Measurements from ENCODE around the gene RPL35A. TPM values are rescaled to one million over a fixed set of nuclear protein-coding genes. Genes with fewer than 3 reads are reported as not detected.
"Not testable (repeated sequence)": the region's sequence is repeated elsewhere in the genome, so short reads cannot be mapped to it uniquely, and the experiment has no call there.

The RPL35A gene
- total RNA-seq, 1 donor from 2014 or later, result 1,252 TPM

GRCh38 chr3:197956626-197956988, 6.6 kb downstream of the RPL35A start:
- Mint-ChIP-seq H3K36me3 (peaks cover 18% of the 10 kb centered on the region), H3K4me1 (peaks cover 37% of the 10 kb centered on the region), H3K27ac (no peak overlapping the region), H3K27me3 (ENCODE audit: low read depth) (no peaks in the 10 kb centered on the region), H3K9me3 (no peaks in the 10 kb centered on the region), H3K4me3 (no peak overlapping the region)
- no peak for TF ChIP-seq CTCF (IDR thresholded peaks at IDR 0.05; ENCODE audit: unreplicated experiment)
- no peak for DNase-seq (ENCODE audit: low spot score in 2 of 2, unreplicated experiment in 2 of 2)

GRCh38 chr3:197957790-197958133, 7.8 kb downstream of the RPL35A start:
- H3K4me3 Mint-ChIP-seq, result no peak overlapping the region
- no peak overlapping the region for H3K27ac Mint-ChIP-seq

GRCh38 chr3:197958346-197958745, 8.4 kb downstream of the RPL35A start:
- peaks cover 27% of the 10 kb centered on the region for H3K4me1 Mint-ChIP-seq
- peak overlapping the region; percentile 31 for H3K27ac Mint-ChIP-seq
- H3K4me3 Mint-ChIP-seq, result no peak overlapping the region
- DNase-seq (ENCODE audit: low spot score in 2 of 2, unreplicated experiment in 2 of 2), result no peak
- peaks cover 15% of the 10 kb centered on the region for H3K36me3 Mint-ChIP-seq
- TF ChIP-seq CTCF (IDR thresholded peaks at IDR 0.05; ENCODE audit: unreplicated experiment), result no peak
- no peaks in the 10 kb centered on the region for H3K9me3 Mint-ChIP-seq
- H3K27me3 Mint-ChIP-seq (ENCODE audit: low read depth), result peaks cover 4% of the 10 kb centered on the region

More at GRCh38 chr3:197957790-197958133, 7.8 kb downstream of the RPL35A start:
- H3K36me3 Mint-ChIP-seq, result peaks cover 16% of the 10 kb centered on the region
- no peaks in the 10 kb centered on the region for H3K9me3 Mint-ChIP-seq
- no peak for DNase-seq (ENCODE audit: low spot score in 2 of 2, unreplicated experiment in 2 of 2)
- no peak for TF ChIP-seq CTCF (IDR thresholded peaks at IDR 0.05; ENCODE audit: unreplicated experiment)
- H3K27me3 Mint-ChIP-seq (ENCODE audit: low read depth), result no peaks in the 10 kb centered on the region
- peaks cover 31% of the 10 kb centered on the region for H3K4me1 Mint-ChIP-seq

GRCh38 chr3:197958848-197959247, 8.9 kb downstream of the RPL35A start:
- H3K4me1 Mint-ChIP-seq, result peaks cover 22% of the 10 kb centered on the region
- not testable (repeated sequence) for DNase-seq (ENCODE audit: low spot score in 2 of 2, unreplicated experiment in 2 of 2); H3K9me3 Mint-ChIP-seq; H3K4me3 Mint-ChIP-seq; H3K27ac Mint-ChIP-seq; H3K27me3 Mint-ChIP-seq (ENCODE audit: low read depth)
- peaks cover 10% of the 10 kb centered on the region for H3K36me3 Mint-ChIP-seq

- Mint-ChIP-seq H3K27ac (peak overlapping the region; percentile 83), H3K4me3 (peak overlapping the region; percentile 91), H3K4me1 (peaks cover 19% of the 10 kb centered on the region), H3K36me3 (peaks cover 5% of the 10 kb centered on the region), H3K27me3 (ENCODE audit: low read depth) (peaks cover 4% of the 10 kb centered on the region), H3K9me3 (no peaks in the 10 kb centered on the region)
- DNase-seq (ENCODE audit: low spot score in 2 of 2, unreplicated experiment in 2 of 2), result no peak
- no peak for TF ChIP-seq CTCF (IDR thresholded peaks at IDR 0.05; ENCODE audit: unreplicated experiment)
These were observed 9.5 kb downstream of the RPL35A start for GRCh38 chr3:197959500-197959890.

GRCh38 chr3:197959891-197960693, 10.1 kb downstream of the RPL35A start, which contains the start of gene LMLN:
Gene LMLN, plus strand, starts transcription at chr3:197960217. Its CDS starts 29 bp downstream, at chr3:197960246.
- H3K36me3 Mint-ChIP-seq, result no peaks in the 10 kb centered on the region
- TF ChIP-seq CTCF (IDR thresholded peaks at IDR 0.05; ENCODE audit: unreplicated experiment), result no peak

More at GRCh38 chr3:197959891-197960693, 10.1 kb downstream of the RPL35A start, which contains the start of gene LMLN:
- peak within 1 kb of the TSS; percentile 83 for H3K27ac Mint-ChIP-seq
- peak; percentile 93 to 95 for DNase-seq (ENCODE audit: low spot score in 2 of 2, unreplicated experiment in 2 of 2)
- H3K4me3 Mint-ChIP-seq, result peak within 1 kb of the TSS; percentile 91
- H3K9me3 Mint-ChIP-seq, result no peaks in the 10 kb centered on the region
- H3K4me1 Mint-ChIP-seq, result peaks cover 19% of the 10 kb centered on the region
- peaks cover 4% of the 10 kb centered on the region for H3K27me3 Mint-ChIP-seq (ENCODE audit: low read depth)

Measured in mesothelial cell of epicardium (in vitro differentiated cells).